ENCODE data around the gene EXOC3L4.

DNA sequence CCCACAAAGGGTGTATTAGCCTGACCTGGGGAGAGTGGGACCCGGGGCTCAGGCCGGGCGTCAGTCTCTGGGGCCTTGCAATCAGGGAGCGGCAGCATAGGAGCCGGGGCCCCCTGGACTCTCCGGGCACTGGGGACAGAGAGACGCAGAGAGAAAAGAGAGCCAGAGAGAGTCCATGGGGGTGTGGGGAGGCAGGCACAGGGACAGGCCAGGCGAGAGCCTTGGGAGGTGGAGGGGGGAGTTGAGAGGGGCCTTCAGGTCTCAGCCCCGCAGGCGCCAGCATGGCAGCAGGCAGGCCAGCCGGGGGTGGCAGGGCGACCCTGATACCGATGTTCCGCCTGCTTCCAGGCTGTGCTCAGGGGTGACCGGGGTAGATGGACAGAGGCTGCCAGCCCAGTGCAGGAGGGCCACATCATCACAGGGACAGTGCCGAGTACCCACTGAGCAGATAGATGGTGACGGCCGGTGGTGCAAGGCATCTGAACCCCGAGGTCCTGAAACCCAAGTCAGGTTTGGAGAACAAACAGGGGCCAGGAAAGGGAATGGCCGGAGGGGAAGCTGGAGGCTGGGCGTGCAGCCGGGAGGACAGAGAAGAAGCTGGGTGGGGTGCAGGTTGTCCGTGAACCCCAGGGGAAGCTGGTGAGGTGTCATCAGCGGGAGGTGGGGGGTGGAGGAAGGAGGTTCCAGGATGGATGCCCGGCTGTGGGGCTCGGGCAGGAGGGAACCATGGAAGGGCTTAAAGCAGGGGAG is 2.9 kb downstream of the EXOC3L4 start:
- TF ChIP-seq NR2F2 (IDR thresholded peaks at IDR 0.05), result no peak
- TF ChIP-seq, protein P1, sequence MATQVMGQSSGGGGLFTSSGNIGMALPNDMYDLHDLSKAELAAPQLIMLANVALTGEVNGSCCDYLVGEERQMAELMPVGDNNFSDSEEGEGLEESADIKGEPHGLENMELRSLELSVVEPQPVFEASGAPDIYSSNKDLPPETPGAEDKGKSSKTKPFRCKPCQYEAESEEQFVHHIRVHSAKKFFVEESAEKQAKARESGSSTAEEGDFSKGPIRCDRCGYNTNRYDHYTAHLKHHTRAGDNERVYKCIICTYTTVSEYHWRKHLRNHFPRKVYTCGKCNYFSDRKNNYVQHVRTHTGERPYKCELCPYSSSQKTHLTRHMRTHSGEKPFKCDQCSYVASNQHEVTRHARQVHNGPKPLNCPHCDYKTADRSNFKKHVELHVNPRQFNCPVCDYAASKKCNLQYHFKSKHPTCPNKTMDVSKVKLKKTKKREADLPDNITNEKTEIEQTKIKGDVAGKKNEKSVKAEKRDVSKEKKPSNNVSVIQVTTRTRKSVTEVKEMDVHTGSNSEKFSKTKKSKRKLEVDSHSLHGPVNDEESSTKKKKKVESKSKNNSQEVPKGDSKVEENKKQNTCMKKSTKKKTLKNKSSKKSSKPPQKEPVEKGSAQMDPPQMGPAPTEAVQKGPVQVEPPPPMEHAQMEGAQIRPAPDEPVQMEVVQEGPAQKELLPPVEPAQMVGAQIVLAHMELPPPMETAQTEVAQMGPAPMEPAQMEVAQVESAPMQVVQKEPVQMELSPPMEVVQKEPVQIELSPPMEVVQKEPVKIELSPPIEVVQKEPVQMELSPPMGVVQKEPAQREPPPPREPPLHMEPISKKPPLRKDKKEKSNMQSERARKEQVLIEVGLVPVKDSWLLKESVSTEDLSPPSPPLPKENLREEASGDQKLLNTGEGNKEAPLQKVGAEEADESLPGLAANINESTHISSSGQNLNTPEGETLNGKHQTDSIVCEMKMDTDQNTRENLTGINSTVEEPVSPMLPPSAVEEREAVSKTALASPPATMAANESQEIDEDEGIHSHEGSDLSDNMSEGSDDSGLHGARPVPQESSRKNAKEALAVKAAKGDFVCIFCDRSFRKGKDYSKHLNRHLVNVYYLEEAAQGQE (IDR thresholded peaks at IDR 0.05), result no peak
- no peak for TF ChIP-seq JUND (IDR thresholded peaks at IDR 0.05)
- TF ChIP-seq, protein P2, sequence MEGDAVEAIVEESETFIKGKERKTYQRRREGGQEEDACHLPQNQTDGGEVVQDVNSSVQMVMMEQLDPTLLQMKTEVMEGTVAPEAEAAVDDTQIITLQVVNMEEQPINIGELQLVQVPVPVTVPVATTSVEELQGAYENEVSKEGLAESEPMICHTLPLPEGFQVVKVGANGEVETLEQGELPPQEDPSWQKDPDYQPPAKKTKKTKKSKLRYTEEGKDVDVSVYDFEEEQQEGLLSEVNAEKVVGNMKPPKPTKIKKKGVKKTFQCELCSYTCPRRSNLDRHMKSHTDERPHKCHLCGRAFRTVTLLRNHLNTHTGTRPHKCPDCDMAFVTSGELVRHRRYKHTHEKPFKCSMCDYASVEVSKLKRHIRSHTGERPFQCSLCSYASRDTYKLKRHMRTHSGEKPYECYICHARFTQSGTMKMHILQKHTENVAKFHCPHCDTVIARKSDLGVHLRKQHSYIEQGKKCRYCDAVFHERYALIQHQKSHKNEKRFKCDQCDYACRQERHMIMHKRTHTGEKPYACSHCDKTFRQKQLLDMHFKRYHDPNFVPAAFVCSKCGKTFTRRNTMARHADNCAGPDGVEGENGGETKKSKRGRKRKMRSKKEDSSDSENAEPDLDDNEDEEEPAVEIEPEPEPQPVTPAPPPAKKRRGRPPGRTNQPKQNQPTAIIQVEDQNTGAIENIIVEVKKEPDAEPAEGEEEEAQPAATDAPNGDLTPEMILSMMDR (IDR thresholded peaks at IDR 0.05; ENCODE audit: low read depth, low read length, missing input control), result no peak
- TF ChIP-seq, protein P3, sequence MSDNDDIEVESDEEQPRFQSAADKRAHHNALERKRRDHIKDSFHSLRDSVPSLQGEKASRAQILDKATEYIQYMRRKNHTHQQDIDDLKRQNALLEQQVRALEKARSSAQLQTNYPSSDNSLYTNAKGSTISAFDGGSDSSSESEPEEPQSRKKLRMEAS (IDR thresholded peaks at IDR 0.05), result no peak
- TF ChIP-seq EGR1 (IDR thresholded peaks at IDR 0.05; ENCODE audit: low read depth in 2 of 2), result no peak
- TF ChIP-seq RAD21 (IDR thresholded peaks at IDR 0.05), result no peak
- no peak for TF ChIP-seq TAF1 (conservative IDR thresholded peaks at IDR 0.05)
- no peak for TF ChIP-seq GABPA (IDR thresholded peaks at IDR 0.05 in 1 of 2, conservative IDR thresholded peaks at IDR 0.05 in 1 of 2)
- TF ChIP-seq RXRA (IDR thresholded peaks at IDR 0.05), result no peak
- no peak for TF ChIP-seq HNF4G (IDR thresholded peaks at IDR 0.05)
- no peak for TF ChIP-seq FOXA1 (IDR thresholded peaks at IDR 0.05)

Measured in liver (tissue), 3 donors.